SK-N-SH (cell line): ENCODE measurements around the gene DTNA. TPM values are rescaled to one million over a fixed set of nuclear protein-coding genes. Genes with fewer than 3 reads are reported as not detected.

Experiments used
- CTCF ChIA-PET: fragments of 300-600, 350-600 bp; formaldehyde crosslinking; extraction: SDS; loops from one replicate; lab custom pipeline; 2021; lab: Yijun Ruan, JAX
- POLR2A ChIA-PET: fragments of 350-600 bp; sonication (Branson Sonifier 250); formaldehyde crosslinking; extraction: SDS; loops from one replicate; lab custom pipeline; 2020; ENCODE audit warnings: antibody characterized with exemption, inconsistent platforms; lab: Yijun Ruan, JAX
- DNase-seq: peaks from one replicate; pipeline ENCODE4 v3.0.0; 2012
- H2AFZ ChIP-seq: fragments of 200-600 bp; sonication (generic); 2 replicates; pipeline ENCODE4 v1.8.1; 2016; ENCODE audit warnings: antibody characterized with exemption, mild to moderate bottlenecking, low read depth
- H3F3A ChIP-seq: fragments of 200-600 bp; sonication (generic); replicated peaks from 2 replicates; pipeline ENCODE3; 2016; ENCODE audit warnings: antibody characterized with exemption, mild to moderate bottlenecking; ENCODE audit not compliant: insufficient read depth
- H3K27ac ChIP-seq, 2 experiments: fragments of 200-500 bp in 1 of 2; fragments of 200-600 bp in 1 of 2; sonication (Bioruptor generic) in 1 of 2; sonication (generic), shearing (Covaris generic) in 1 of 2; 2 replicates each; pipeline versions ENCODE4 v1.5.1 to v1.6.1; 2014 to 2016; ENCODE audit warnings: low read depth in 2 of 2, inconsistent platforms in 1 of 2, low read length in 1 of 2, mild to moderate bottlenecking in 1 of 2, mixed read lengths in 1 of 2
- H3K27me3 ChIP-seq: fragments of 200-600 bp; sonication (generic), shearing (Covaris generic); 2 replicates; pipeline ENCODE4 v1.6.1; 2016; ENCODE audit warnings: mixed run types; ENCODE audit not compliant: insufficient read depth
- H3K36me3 ChIP-seq, 2 experiments: fragments of 200-500 bp in 1 of 2; fragments of 200-600 bp in 1 of 2; sonication (Bioruptor generic) in 1 of 2; sonication (generic) in 1 of 2; replicated peaks in 1 of 2; 2 replicates each; pipeline versions ENCODE3 to v1.5.1; 2014 to 2016; ENCODE audit warnings: low read length in 1 of 2, mild to moderate bottlenecking in 1 of 2; ENCODE audit not compliant: insufficient read depth in 2 of 2, control insufficient read depth in 1 of 2
- H3K4me1 ChIP-seq, 2 experiments: fragments of 200-500 bp in 1 of 2; fragments of 200-600 bp in 1 of 2; sonication (Bioruptor generic) in 1 of 2; sonication (generic), shearing (Covaris generic) in 1 of 2; 2 replicates each; pipeline versions ENCODE4 v1.5.1 to v1.6.1; 2014 to 2016; ENCODE audit warnings: low read depth in 1 of 2, low read length in 1 of 2, mixed run types in 1 of 2; ENCODE audit not compliant: insufficient read depth in 2 of 2, control insufficient read depth in 1 of 2
- H3K4me2 ChIP-seq: fragments of 200-600 bp; sonication (generic), shearing (Covaris generic); 2 replicates; pipeline ENCODE4 v1.6.1; 2017; ENCODE audit warnings: mixed run types
- H3K4me3 ChIP-seq, 2 experiments: fragments of 200-500 bp in 1 of 2; fragments of 200-600 bp in 1 of 2; sonication (Bioruptor generic) in 1 of 2; sonication (generic), shearing (Covaris generic) in 1 of 2; 2 replicates each; pipeline versions ENCODE4 v1.5.1 to v1.8.1; 2014 to 2016; ENCODE audit warnings: low read depth in 2 of 2, inconsistent platforms in 1 of 2, low read length in 1 of 2, mild to moderate bottlenecking in 1 of 2, mixed read lengths in 1 of 2, moderate library complexity in 1 of 2
- H3K79me2 ChIP-seq: fragments of 200-600 bp; sonication (generic); 2 replicates; pipeline ENCODE4 v1.8.1; 2017; ENCODE audit warnings: mild to moderate bottlenecking; ENCODE audit not compliant: insufficient read depth
- H3K9ac ChIP-seq: fragments of 200-600 bp; sonication (generic); 2 replicates; pipeline ENCODE4 v1.6.1; 2017; ENCODE audit warnings: mixed run types
- H3K9me2 ChIP-seq: fragments of 200-600 bp; sonication (generic); 2 replicates; pipeline ENCODE4 v1.6.1; 2017; ENCODE audit warnings: mixed run types
- H3K9me3 ChIP-seq: fragments of 200-600 bp; sonication (generic); 2 replicates; pipeline ENCODE4 v1.6.1; 2017; ENCODE audit warnings: mixed run types, mild to moderate bottlenecking, moderate library complexity
- H4K20me1 ChIP-seq: fragments of 200-600 bp; sonication (generic); 2 replicates; pipeline ENCODE4 v1.6.1; 2017; ENCODE audit warnings: mild to moderate bottlenecking, mixed run types; ENCODE audit not compliant: insufficient read depth
- CHD2 ChIP-seq: fragments of 150-350 bp; IDR thresholded peaks from 2 replicates; pipeline ENCODE4 v1.6.1; 2018; ENCODE audit warnings: low read length; ENCODE audit not compliant: partially characterized antibody
- EP300 ChIP-seq, 2 experiments: IDR thresholded peaks; 2 replicates each; pipeline versions ENCODE4 v1.4.0 to v1.6.1; 2012; ENCODE audit warnings: borderline replicate concordance in 1 of 2, low read depth in 1 of 2, low read length in 1 of 2
- FOXJ3 ChIP-seq: sonication (generic); formaldehyde crosslinking; IDR thresholded peaks from 2 replicates; pipeline ENCODE4 v1.5.1; 2020; ENCODE audit warnings: mild to moderate bottlenecking, missing genetic modification reagents
- FOXM1 ChIP-seq: IDR thresholded peaks from 2 replicates; pipeline ENCODE4 v1.4.0; 2012; ENCODE audit warnings: low read depth, mild to moderate bottlenecking
- GABPA ChIP-seq: IDR thresholded peaks from 2 replicates; pipeline ENCODE4 v1.4.0; 2012; ENCODE audit warnings: low read depth, mild to moderate bottlenecking
- GATA2 ChIP-seq: sonication (generic); formaldehyde crosslinking; IDR thresholded peaks from 2 replicates; pipeline ENCODE4 v1.5.0; 2020; ENCODE audit warnings: mild to moderate bottlenecking, missing genetic modification reagents
- IRF3 ChIP-seq: fragments of 150-350 bp; IDR thresholded peaks from 2 replicates; pipeline ENCODE4 v1.6.1; 2016; ENCODE audit warnings: mild to moderate bottlenecking, low read depth, low read length
- MXI1 ChIP-seq: IDR thresholded peaks from 2 replicates; pipeline ENCODE4 v1.6.1; 2012; ENCODE audit warnings: mild to moderate bottlenecking, low read depth, low read length, improper control_type of control experiment
- NFIC ChIP-seq: IDR thresholded peaks from 2 replicates; pipeline ENCODE4 v1.4.0; 2012; ENCODE audit warnings: borderline replicate concordance
- PBX3 ChIP-seq: IDR thresholded peaks from 2 replicates; pipeline ENCODE4; 2012
- RCOR1 ChIP-seq: fragments of 150-350 bp; IDR thresholded peaks from 2 replicates; pipeline ENCODE4 v1.6.1; 2017; ENCODE audit warnings: antibody characterized with exemption, low read length
- REST ChIP-seq: IDR thresholded peaks from 2 replicates; pipeline ENCODE4 v1.6.1; 2012; ENCODE audit warnings: mild to moderate bottlenecking, low read depth, low read length, moderate library complexity
- RXRA ChIP-seq: IDR thresholded peaks from 2 replicates; pipeline ENCODE4 v1.4.0; 2012; ENCODE audit warnings: low read depth, mild to moderate bottlenecking, borderline replicate concordance
- SMC3 ChIP-seq: IDR thresholded peaks from 2 replicates; pipeline ENCODE4 v1.6.1; 2012; ENCODE audit warnings: low read depth, low read length, improper control_type of control experiment
- TAF1 ChIP-seq: IDR thresholded peaks from 2 replicates; pipeline ENCODE4 v1.6.1; 2012; ENCODE audit warnings: low read depth, mild to moderate bottlenecking, low read length, moderate library complexity, borderline replicate concordance
- USF1 ChIP-seq: IDR thresholded peaks from 2 replicates; pipeline ENCODE4 v1.4.0; 2012; ENCODE audit warnings: low read depth, borderline replicate concordance
- USF2 ChIP-seq: fragments of 150-350 bp; IDR thresholded peaks from 2 replicates; pipeline ENCODE4 v1.6.1; 2017; ENCODE audit warnings: antibody characterized with exemption, low read length, low read depth, borderline replicate concordance
- WGBS: methylation state at CpG from one replicate; pipeline ENCODE4 v1.1.6; 2017; ENCODE audit warnings: low lambda C conversion rate; 5-methylcytosine and 5-hydroxymethylcytosine counted together
- polyA plus RNA-seq, 3 experiments: library from polyadenylated mRNA; depleted of rRNA; stranded (reverse); fragments of >200 nt; gene quantifications; 2 replicates each; pipeline ENCODE4 v1.2.3, GENCODE V29; 2012

The DTNA gene
- polyA plus RNA-seq, 1 of the 3 experiments (the other 2 are of a cell fraction) = 7.9 TPM

GRCh38 chr18:34704823-34705222, 5.3 kb upstream of the DTNA start:
- peaks cover 5 to 26% of the 10 kb centered on the region in 2 experiments for H3K4me1 ChIP-seq
- no peaks in the 10 kb centered on the region for H3K9me3 ChIP-seq
- CTCF ChIA-PET = interaction anchor here (0.8 kb wide), 1 partner anchor 43 kb away, joined by 3 read pairs; no protein-coding TSS in a partner anchor
- no peaks in the 10 kb centered on the region for H3K36me3 ChIP-seq
- no peaks in the 10 kb centered on the region for H3K27me3 ChIP-seq
- no peak overlapping the region for H3K9ac ChIP-seq
- H3K4me3 ChIP-seq = no peak overlapping the region
- no peaks in the 10 kb centered on the region for H3K9me2 ChIP-seq
- 73% methylated on average over 2 of the region's 2 CpGs for WGBS
- H3K27ac ChIP-seq = no peak overlapping the region
- no peaks in the 10 kb centered on the region for H3K79me2 ChIP-seq
- H2AFZ ChIP-seq = no peak overlapping the region
- POLR2A ChIA-PET = no interaction called here
- no peak for TF ChIP-seq TAF1
- no peak for TF ChIP-seq GABPA
- no peak for TF ChIP-seq SMC3
- no peak for TF ChIP-seq IRF3
- TF ChIP-seq RCOR1 = no peak
- TF ChIP-seq RXRA = no peak
- TF ChIP-seq USF1 = no peak
- no peak for TF ChIP-seq PBX3
- no peak for TF ChIP-seq GATA2 (CRISPR knock-in tag)
- no peak for TF ChIP-seq NFIC
- no peak for TF ChIP-seq CHD2
- TF ChIP-seq FOXM1 = no peak
- no peak for TF ChIP-seq USF2
- TF ChIP-seq MXI1 = no peak
- no peak for TF ChIP-seq FOXJ3 (CRISPR knock-in tag)
- TF ChIP-seq REST = no peak
- TF ChIP-seq EP300 (IDR thresholded peaks at IDR 0.05; ENCODE audit: borderline replicate concordance in 1 of 2, low read depth in 1 of 2, low read length in 1 of 2) = no peak
- peaks cover 21% of the 10 kb centered on the region for H3F3A ChIP-seq
- H4K20me1 ChIP-seq = no peaks in the 10 kb centered on the region
- H3K4me2 ChIP-seq = no peak overlapping the region
- DNase-seq = no peak
